ENCODE results near the gene TTC4. TPM values are rescaled to one million over a fixed set of nuclear protein-coding genes. Genes with fewer than 3 reads are reported as not detected.
"Not testable (repeated sequence)": the region's sequence is repeated elsewhere in the genome, so short reads cannot be mapped to it uniquely, and the experiment has no call there.

TTC4 gene
- polyA plus RNA-seq, 10 donors: 20.9 to 32.2 (median 26.1) TPM

GRCh38 chr1:54745274-54745673 is 29.6 kb downstream of the TTC4 start:
- no peak for DNase-seq

GRCh38 chr1:54745864-54746263 is 30.2 kb downstream of the TTC4 start:
- DNase-seq: no peak

- DNase-seq: no peak
Measured at GRCh38 chr1:54748094-54748835, 32.6 kb downstream of the TTC4 start.

- DNase-seq: no peak
Measured at GRCh38 chr1:54750596-54750995, 34.9 kb downstream of the TTC4 start.

- DNase-seq: no peak
Measured at GRCh38 chr1:54751426-54751825, 35.8 kb downstream of the TTC4 start.

GRCh38 chr1:54754045-54754444 is 38.4 kb downstream of the TTC4 start:
- DNase-seq: no peak

GRCh38 chr1:54754486-54755285 is 39.0 kb downstream of the TTC4 start:
- DNase-seq: no peak

- no peak for DNase-seq
Measured at GRCh38 chr1:54757833-54758232, 42.2 kb downstream of the TTC4 start.

- no peak for DNase-seq
Measured at GRCh38 chr1:54758678-54759348, 43.2 kb downstream of the TTC4 start.

GRCh38 chr1:54763816-54764132 is 48.1 kb downstream of the TTC4 start:
- no peak for DNase-seq

GRCh38 chr1:54764133-54764921 is 48.7 kb downstream of the TTC4 start, which contains the start of gene PARS2:
Gene PARS2 (minus strand): TSS chr1:54764523. CDS start chr1:54759161, 5,362 bp downstream.
- peak; percentile 99 to 100 (median 100) for DNase-seq

- no peak for DNase-seq
Measured at GRCh38 chr1:54764922-54765561, 49.4 kb downstream of the TTC4 start.

- no peak for DNase-seq
Measured at GRCh38 chr1:54766726-54767125, 51.1 kb downstream of the TTC4 start.

- DNase-seq: no peak
Measured at GRCh38 chr1:54767526-54767925, 51.9 kb downstream of the TTC4 start.

- no peak for DNase-seq
Measured at GRCh38 chr1:54768093-54768492, 52.4 kb downstream of the TTC4 start.

GRCh38 chr1:54772951-54773350 is 57.3 kb downstream of the TTC4 start:
- no peak for DNase-seq

GRCh38 chr1:54774820-54775498 is 59.3 kb downstream of the TTC4 start:
- DNase-seq: no peak

- DNase-seq: not testable (repeated sequence)
Measured at GRCh38 chr1:54775828-54776721, 60.4 kb downstream of the TTC4 start.

GRCh38 chr1:54777011-54777410 is 61.4 kb downstream of the TTC4 start:
- no peak for DNase-seq

- DNase-seq: no peak
Measured at GRCh38 chr1:54777431-54777830, 61.8 kb downstream of the TTC4 start.

Measured in muscle of back (tissue), 11 donors.